ENCODE results near the gene NCR3LG1. TPM values are rescaled to one million over a fixed set of nuclear protein-coding genes. Genes with fewer than 3 reads are reported as not detected.

Gene NCR3LG1, protein sequence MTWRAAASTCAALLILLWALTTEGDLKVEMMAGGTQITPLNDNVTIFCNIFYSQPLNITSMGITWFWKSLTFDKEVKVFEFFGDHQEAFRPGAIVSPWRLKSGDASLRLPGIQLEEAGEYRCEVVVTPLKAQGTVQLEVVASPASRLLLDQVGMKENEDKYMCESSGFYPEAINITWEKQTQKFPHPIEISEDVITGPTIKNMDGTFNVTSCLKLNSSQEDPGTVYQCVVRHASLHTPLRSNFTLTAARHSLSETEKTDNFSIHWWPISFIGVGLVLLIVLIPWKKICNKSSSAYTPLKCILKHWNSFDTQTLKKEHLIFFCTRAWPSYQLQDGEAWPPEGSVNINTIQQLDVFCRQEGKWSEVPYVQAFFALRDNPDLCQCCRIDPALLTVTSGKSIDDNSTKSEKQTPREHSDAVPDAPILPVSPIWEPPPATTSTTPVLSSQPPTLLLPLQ
- 3.6 TPM for total RNA-seq

DNA sequence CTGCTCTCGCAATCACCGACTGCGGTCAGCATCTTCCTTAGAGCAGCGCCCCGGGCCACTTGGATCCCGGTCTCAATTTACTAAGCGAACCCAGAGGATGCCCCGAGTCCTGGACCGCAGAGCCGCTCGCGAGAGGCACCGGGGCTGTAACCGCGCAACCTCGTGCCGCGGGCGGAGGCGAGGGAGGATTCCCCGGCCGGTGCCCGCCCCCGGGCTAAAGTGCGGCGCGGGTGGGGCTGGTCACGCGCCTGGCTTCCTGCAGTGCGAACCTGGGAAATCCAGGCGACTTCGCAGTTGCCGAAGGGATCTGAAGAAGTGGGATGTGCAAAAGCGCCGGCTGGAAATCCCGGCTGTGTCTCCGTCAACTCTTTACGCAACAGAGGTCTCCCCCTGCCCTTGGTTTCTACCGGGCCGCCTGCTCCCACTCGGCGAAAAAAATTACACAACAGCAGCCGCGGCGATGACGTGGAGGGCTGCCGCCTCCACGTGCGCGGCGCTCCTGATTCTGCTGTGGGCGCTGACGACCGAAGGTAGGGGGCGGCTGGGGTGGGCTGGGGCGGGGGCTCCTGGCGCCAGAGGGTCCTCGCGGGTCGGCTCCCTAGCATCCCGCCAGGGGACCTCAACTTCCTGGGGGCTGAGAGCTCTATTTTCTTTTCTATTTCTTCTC, at the start of gene NCR3LG1:
Gene NCR3LG1 (plus strand): TSS at position 291 of the 667 bp plus-strand sequence. CDS start 170 bp downstream, at position 461.

DNA sequence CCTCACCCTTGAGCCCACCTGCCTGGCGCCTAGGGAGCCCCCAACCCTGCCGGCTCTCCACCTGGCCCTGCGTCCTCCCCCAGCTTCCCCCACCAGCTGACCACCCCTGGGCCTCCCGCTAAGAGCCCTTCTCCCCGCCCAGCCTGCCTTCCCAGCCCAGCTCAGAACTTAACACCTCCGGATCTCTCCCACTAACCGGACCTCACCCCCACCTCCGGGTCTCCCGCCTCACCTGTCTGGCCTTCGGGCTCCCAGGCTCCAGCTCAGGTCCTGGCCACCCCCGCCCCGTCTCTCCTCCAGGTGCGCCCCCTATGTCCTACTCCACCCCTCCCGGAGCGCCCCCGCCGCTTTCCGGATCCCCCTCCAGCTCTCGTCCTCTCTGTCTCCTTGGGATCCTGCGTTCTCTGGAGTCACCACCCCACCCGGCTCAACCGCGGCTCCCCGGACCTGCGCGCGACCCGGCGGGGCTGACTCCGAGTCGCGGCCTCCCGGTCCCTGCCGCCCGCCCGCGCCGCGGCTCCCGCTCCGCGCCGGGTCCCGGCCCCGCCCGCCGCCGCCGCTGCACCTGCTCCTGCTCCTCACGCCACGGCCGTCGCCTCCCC, 37.1 kb downstream of the NCR3LG1 start, which contains the start of gene KCNJ11:
Gene KCNJ11 (minus strand): TSS at position 51 of the 602 bp plus-strand sequence. CDS start 568 bp downstream, outside the sequence.

Other genes starting within 250 kb of the NCR3LG1 start
- 109 TPM for gene PIK3C2A, start 143.8 kb upstream of the NCR3LG1 start, total RNA-seq
- gene NUCB2, start 75.1 kb upstream of the NCR3LG1 start, total RNA-seq, result 102 TPM
- 5.2 TPM for gene KCNJ11, start 36.9 kb downstream of the NCR3LG1 start, total RNA-seq
- 10.6 TPM for gene ABCC8, start 125.0 kb downstream of the NCR3LG1 start, total RNA-seq
- 1.3 TPM for gene USH1C, start 192.6 kb downstream of the NCR3LG1 start, total RNA-seq
- gene OTOG, start 195.5 kb downstream of the NCR3LG1 start, total RNA-seq, result not detected